ENCODE measurements around the gene HDGF.
"Not testable (repeated sequence)": the region's sequence is repeated elsewhere in the genome, so short reads cannot be mapped to it uniquely, and the experiment has no call there.

The HDGF gene

DNA sequence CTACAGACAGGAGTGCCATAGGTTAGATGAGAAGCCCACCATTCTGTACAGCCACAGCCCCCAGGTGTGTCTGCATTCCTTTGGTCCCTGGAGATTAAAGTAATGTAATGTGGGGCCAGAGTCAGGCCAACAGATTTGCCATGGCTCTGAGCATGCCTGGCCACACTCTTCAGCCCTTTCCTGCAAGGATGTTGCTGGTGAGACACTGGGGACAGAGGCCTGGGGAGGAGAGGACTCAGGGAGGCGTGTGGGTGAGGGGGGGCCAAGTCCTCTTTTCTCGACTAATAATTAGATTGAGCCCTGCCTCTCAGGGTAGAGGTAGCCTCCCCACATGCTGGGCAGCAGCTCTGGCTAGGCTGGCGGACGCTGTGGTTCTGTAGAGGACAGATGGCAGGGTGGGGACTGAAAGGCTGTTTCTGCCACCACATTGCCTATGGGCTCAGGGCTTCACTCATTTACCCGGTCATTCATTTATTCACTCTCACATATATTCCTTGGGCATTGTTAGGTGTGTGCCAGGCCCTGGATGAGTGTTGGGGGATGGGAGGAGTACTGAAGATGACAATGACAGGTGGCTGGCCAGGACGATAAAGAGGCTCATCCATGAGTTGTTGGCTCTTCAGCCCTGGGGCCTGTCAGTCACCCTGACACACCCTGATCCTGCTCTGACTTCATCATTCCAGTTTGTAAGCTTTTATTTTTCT is 8.8 kb upstream of the HDGF start:
- TF ChIP-seq, protein P1, sequence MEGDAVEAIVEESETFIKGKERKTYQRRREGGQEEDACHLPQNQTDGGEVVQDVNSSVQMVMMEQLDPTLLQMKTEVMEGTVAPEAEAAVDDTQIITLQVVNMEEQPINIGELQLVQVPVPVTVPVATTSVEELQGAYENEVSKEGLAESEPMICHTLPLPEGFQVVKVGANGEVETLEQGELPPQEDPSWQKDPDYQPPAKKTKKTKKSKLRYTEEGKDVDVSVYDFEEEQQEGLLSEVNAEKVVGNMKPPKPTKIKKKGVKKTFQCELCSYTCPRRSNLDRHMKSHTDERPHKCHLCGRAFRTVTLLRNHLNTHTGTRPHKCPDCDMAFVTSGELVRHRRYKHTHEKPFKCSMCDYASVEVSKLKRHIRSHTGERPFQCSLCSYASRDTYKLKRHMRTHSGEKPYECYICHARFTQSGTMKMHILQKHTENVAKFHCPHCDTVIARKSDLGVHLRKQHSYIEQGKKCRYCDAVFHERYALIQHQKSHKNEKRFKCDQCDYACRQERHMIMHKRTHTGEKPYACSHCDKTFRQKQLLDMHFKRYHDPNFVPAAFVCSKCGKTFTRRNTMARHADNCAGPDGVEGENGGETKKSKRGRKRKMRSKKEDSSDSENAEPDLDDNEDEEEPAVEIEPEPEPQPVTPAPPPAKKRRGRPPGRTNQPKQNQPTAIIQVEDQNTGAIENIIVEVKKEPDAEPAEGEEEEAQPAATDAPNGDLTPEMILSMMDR (IDR thresholded peaks at IDR 0.05; ENCODE audit: low read depth, low read length, missing control alignments), result no peak
- no peak overlapping the region for H3K4me3 ChIP-seq (replicated peaks; ENCODE audit: low read depth, low read length)
- DNase-seq (ENCODE audit: extremely low read depth, low read depth), result no peak

GRCh38 chr1:156757572-156758253 is 6.2 kb upstream of the HDGF start:
- DNase-seq (ENCODE audit: extremely low read depth, low read depth); H3K4me3 ChIP-seq (replicated peaks; ENCODE audit: low read depth, low read length): not testable (repeated sequence)

GRCh38 chr1:156756355-156756754 is 4.9 kb upstream of the HDGF start:
- no peak for DNase-seq (ENCODE audit: extremely low read depth, low read depth)
- no peak overlapping the region for H3K4me3 ChIP-seq (replicated peaks; ENCODE audit: low read depth, low read length)
- TF ChIP-seq, protein P1 (IDR thresholded peaks at IDR 0.05; ENCODE audit: low read depth, low read length, missing control alignments), result no peak

DNA sequence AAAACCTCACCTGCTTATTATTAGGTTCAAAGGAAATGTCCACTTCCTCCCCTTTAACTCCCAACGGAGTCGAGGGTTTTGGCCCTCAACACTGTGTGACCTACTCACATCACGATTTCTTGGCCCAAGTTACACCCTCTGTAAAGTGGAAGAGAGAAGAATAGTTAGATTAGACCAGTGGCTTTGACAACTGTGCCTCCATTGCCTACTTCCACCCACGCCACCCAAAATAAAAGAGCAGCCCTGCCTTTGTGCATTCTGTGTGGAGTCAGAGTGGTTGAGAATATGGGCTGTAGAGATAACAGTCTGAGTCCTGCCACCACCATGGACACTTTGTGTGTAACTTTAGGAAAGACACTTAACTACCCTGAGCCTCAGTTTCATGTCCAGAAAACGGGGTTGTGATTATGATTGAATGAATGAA is 4.1 kb upstream of the HDGF start:
- DNase-seq (ENCODE audit: extremely low read depth, low read depth), result no peak
- no peak overlapping the region for H3K4me3 ChIP-seq (replicated peaks; ENCODE audit: low read depth, low read length)
- TF ChIP-seq, protein P1 (IDR thresholded peaks at IDR 0.05; ENCODE audit: low read depth, low read length, missing control alignments), result no peak

- no peak for DNase-seq (ENCODE audit: extremely low read depth, low read depth)
- TF ChIP-seq, protein P1 (IDR thresholded peaks at IDR 0.05; ENCODE audit: low read depth, low read length, missing control alignments), result no peak
- no peak overlapping the region for H3K4me3 ChIP-seq (replicated peaks; ENCODE audit: low read depth, low read length)
These were observed 2.7 kb upstream of the HDGF start for GRCh38 chr1:156754219-156754618.

DNA sequence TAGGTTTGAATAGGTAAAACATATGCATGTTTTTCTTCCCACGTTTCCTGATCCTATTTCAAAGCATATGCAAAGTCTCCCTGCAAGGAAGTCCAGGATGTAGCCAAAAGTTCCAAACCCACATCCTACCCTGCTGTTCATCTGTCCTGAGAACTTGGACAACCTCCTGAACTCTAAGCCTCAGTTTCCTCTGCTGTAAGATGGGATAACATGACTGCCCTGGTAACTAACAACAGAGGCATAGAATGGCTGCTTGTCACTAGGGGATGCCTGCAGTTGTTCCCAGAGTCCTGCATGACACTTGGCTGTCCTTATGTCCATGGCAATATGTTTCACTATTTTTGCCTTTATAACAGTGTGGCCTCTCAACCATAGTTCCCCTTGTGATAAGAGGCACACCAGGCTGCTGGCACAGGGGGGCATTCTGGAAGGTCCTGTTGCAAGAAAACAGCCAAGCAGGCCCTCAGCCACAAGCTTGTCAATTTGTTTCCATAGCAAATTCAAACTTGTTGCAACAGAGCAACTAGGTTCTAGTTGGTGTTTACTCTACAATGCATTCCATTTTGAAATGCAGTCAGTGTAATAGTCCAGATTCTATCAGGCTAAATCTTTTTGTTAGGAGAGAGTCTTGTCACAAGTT is 1.5 kb upstream of the HDGF start:
- no peak for DNase-seq (ENCODE audit: extremely low read depth, low read depth)
- H3K4me3 ChIP-seq (replicated peaks; ENCODE audit: low read depth, low read length), result peak overlapping the region; percentile 94
- TF ChIP-seq, protein P1 (IDR thresholded peaks at IDR 0.05; ENCODE audit: low read depth, low read length, missing control alignments), result no peak
